OCI-LY1 (cell line): ENCODE results near the gene GPR3.

Experiments used
- EZH2 ChIP-seq: fragments of 200-600 bp; sonication (generic), shearing (Covaris generic); IDR thresholded peaks from 2 replicates; pipeline ENCODE4 v1.8.0; 2017; ENCODE audit warnings: borderline replicate concordance, mixed run types, mild to moderate bottlenecking, antibody characterized with exemption, low read length, moderate library complexity, mixed read lengths
- TF ChIP-seq, protein P1 (sequence below): fragments of 200-600 bp; sonication (generic), shearing (Covaris generic); IDR thresholded peaks from 2 replicates; pipeline ENCODE4 v1.5.1; 2017; ENCODE audit warnings: mild to moderate bottlenecking, antibody characterized with exemption, low read length, moderate library complexity, mixed read lengths

DNA sequence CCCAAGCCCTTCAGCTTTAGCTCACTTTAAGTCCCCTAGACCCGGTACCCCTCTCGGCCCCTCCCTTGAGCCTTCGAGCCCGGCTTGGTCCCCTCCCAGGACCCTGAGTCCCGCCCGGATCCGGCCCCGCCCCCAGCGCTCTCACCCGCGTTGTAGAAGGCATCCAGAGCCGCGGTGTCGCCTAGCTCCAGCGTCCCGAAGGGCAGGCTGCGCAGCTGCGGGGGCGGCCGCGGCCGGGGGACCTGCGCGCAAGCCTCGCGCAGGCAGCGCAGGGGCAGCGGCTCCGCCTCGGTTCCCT lies 26.4 kb upstream of the GPR3 start:
- TF ChIP-seq, protein P1, sequence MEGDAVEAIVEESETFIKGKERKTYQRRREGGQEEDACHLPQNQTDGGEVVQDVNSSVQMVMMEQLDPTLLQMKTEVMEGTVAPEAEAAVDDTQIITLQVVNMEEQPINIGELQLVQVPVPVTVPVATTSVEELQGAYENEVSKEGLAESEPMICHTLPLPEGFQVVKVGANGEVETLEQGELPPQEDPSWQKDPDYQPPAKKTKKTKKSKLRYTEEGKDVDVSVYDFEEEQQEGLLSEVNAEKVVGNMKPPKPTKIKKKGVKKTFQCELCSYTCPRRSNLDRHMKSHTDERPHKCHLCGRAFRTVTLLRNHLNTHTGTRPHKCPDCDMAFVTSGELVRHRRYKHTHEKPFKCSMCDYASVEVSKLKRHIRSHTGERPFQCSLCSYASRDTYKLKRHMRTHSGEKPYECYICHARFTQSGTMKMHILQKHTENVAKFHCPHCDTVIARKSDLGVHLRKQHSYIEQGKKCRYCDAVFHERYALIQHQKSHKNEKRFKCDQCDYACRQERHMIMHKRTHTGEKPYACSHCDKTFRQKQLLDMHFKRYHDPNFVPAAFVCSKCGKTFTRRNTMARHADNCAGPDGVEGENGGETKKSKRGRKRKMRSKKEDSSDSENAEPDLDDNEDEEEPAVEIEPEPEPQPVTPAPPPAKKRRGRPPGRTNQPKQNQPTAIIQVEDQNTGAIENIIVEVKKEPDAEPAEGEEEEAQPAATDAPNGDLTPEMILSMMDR: no peak
- TF ChIP-seq EZH2: no peak
